Renal pelvis (tissue), 4 donors: ENCODE results near the gene ZFP91. TPM values are rescaled to one million over a fixed set of nuclear protein-coding genes. Genes with fewer than 3 reads are reported as not detected.

Experiments
- DNase-seq: peaks from one replicate; pipeline ENCODE4 v3.0.0-alpha.2; 2013
- polyA plus RNA-seq, 3 donors: library from polyadenylated mRNA; unstranded; fragments of 120-200 nt; gene quantifications; one replicate each; pipeline ENCODE4 v1.2.1, GENCODE V29; 2013; ENCODE audit not compliant: insufficient read length in 3 of 3

ZFP91 gene
- polyA plus RNA-seq, 3 donors: 56.6 to 63.1 (median 61.3) TPM

GRCh38 chr11:58578136-58578634 lies 678 bp upstream of the ZFP91 start:
- peak; percentile 98 for DNase-seq

GRCh38 chr11:58579192-58580129 lies 598 bp downstream of the ZFP91 start:
- peak; percentile 92 for DNase-seq

GRCh38 chr11:58580311-58580710 lies 1.4 kb downstream of the ZFP91 start:
- DNase-seq: no peak

GRCh38 chr11:58582437-58582836 lies 3.6 kb downstream of the ZFP91 start:
- no peak for DNase-seq

- no peak for DNase-seq
Measured at GRCh38 chr11:58586998-58587397, 8.1 kb downstream of the ZFP91 start.

- no peak for DNase-seq
Measured at GRCh38 chr11:58591659-58592058, 12.8 kb downstream of the ZFP91 start.

GRCh38 chr11:58592760-58593472 lies 14.1 kb downstream of the ZFP91 start:
- no peak for DNase-seq

GRCh38 chr11:58594826-58595225 lies 16.0 kb downstream of the ZFP91 start:
- no peak for DNase-seq

GRCh38 chr11:58596621-58597020 lies 17.8 kb downstream of the ZFP91 start:
- DNase-seq: no peak

GRCh38 chr11:58597486-58598144 lies 18.8 kb downstream of the ZFP91 start:
- no peak for DNase-seq

GRCh38 chr11:58600510-58600909 lies 21.6 kb downstream of the ZFP91 start:
- DNase-seq: no peak

GRCh38 chr11:58606930-58607714 lies 28.3 kb downstream of the ZFP91 start:
- DNase-seq: no peak

- DNase-seq: no peak
Measured at GRCh38 chr11:58608331-58608730, 29.5 kb downstream of the ZFP91 start.

GRCh38 chr11:58609723-58610122 lies 30.9 kb downstream of the ZFP91 start:
- no peak for DNase-seq

- no peak for DNase-seq
Measured at GRCh38 chr11:58613228-58613627, 34.4 kb downstream of the ZFP91 start.

GRCh38 chr11:58615559-58615958 lies 36.7 kb downstream of the ZFP91 start:
- no peak for DNase-seq

GRCh38 chr11:58616594-58616993 lies 37.7 kb downstream of the ZFP91 start:
- DNase-seq: no peak

- DNase-seq: no peak
Measured at GRCh38 chr11:58617976-58618557, 39.2 kb downstream of the ZFP91 start.

- DNase-seq: no peak
Measured at GRCh38 chr11:58621586-58622262, 42.9 kb downstream of the ZFP91 start.

- DNase-seq: no peak
Measured at GRCh38 chr11:58622344-58622743, 43.5 kb downstream of the ZFP91 start, which contains the start of gene CNTF. Gene CNTF, plus strand, starts transcription at chr11:58622665. Its CDS starts 88 bp downstream, at chr11:58622753.
